ENCODE data around the gene NTHL1.

The NTHL1 gene

DNA sequence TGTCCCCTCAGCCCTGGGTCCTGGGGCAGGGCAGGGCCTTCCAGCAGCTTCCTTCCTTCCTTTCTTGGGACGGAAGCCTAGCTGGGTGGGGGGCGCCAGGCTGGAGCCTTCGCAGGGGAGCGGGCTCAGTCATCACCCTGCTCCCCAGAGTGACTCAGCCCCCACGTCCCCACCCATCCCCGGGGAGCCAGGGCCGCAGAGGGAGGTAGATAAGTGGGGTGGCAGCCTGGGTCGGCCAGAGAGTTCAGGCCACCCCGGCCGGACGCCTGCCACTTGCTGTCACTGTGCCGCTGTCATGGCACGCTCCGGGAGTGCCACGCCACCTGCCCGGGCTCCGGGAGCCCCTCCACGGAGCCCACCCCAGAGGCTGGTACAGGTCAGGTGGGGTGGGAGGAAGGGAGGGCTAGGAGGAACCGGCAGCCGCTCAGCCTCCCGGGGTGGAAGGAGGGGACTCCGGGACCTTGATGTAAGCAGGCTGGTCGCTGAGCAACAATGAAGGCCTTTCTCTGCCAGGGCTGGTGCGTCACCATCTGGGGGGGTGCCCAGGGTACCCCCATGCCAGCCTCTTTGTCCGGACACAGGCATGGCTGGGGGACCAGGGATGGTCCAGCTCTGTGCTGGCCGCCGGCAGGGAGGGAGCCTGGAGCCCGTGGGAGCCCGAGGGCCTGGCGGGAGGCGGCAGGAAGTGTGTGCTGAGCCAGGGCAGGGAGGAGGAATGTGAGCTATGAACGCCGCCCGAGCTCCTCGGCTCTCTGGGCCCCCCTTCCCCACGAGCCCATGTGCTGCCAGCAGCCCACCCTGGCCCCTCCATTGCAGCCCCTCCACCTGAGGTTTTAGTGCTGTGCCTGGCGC lies 14.4 kb downstream of the NTHL1 start:
- no peaks in the 10 kb centered on the region for H3K9me3 ChIP-seq (ENCODE audit: control insufficient read depth, low read length)
- WGBS, 2 experiments (ENCODE audit: insufficient coverage in 2 of 2), result 65 to 75% methylated on average over 16 to 17 of the region's 37 CpGs
- peaks cover 46% of the 10 kb centered on the region for H3K36me3 ChIP-seq (ENCODE audit: control insufficient read depth, insufficient read depth, low read length)
- peak overlapping the region; percentile 89 for H3K27ac ChIP-seq (ENCODE audit: low read depth, low read length, severe bottlenecking)
- H3K4me1 ChIP-seq (ENCODE audit: control insufficient read depth, insufficient read depth, low read length, poor library complexity, severe bottlenecking), result peaks cover 47% of the 10 kb centered on the region
- H3K4me3 ChIP-seq (ENCODE audit: extremely low read depth, insufficient read depth, low read length, poor library complexity, severe bottlenecking), result no peak overlapping the region

DNA sequence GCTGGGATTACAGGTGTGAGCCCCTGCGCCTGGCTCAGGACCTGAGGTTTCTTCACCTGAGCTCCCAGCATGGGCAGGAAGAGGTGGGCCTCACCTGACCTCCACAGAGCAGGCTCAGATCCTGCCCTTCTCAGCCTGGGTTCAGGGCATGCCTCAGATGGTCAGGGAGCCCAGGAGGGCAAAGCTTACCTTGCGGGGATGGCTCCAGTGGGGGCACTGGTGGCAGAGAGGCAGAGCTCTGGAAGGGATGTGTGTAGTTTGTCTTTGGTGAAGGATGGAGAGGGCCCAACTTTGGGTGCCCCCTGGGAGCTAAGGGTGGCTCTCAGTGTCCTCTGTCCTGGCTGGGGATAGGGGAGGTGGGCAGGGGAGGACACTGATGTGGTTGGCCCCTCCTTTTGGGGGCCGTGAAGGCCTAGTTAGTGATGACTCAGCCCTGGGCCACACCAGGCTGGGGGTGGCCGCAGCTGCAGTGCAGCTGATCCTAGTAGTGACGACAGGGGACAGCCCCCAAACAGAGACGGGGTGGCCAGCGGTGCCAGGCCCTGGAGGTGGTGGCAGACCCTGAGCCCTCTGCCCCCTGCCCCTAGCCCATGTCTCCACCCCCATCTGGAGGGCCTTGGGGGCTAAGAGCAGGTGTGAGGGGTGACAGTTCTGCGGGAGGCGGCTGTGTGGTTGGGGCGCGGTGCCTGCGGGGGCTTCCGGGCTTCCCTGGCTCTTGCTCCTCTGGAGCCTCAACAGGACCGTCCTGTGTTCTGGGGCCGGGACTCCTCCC lies 15.2 kb downstream of the NTHL1 start:
- WGBS, 2 experiments (ENCODE audit: insufficient coverage in 2 of 2), result 80 to 88% methylated on average over 8 to 10 of the region's 15 CpGs
- peaks cover 47% of the 10 kb centered on the region for H3K4me1 ChIP-seq (ENCODE audit: control insufficient read depth, insufficient read depth, low read length, poor library complexity, severe bottlenecking)
- H3K4me3 ChIP-seq (ENCODE audit: extremely low read depth, insufficient read depth, low read length, poor library complexity, severe bottlenecking), result no peak overlapping the region
- H3K9me3 ChIP-seq (ENCODE audit: control insufficient read depth, low read length), result no peaks in the 10 kb centered on the region
- peaks cover 40% of the 10 kb centered on the region for H3K36me3 ChIP-seq (ENCODE audit: control insufficient read depth, insufficient read depth, low read length)
- peak overlapping the region; percentile 89 for H3K27ac ChIP-seq (ENCODE audit: low read depth, low read length, severe bottlenecking)

DNA sequence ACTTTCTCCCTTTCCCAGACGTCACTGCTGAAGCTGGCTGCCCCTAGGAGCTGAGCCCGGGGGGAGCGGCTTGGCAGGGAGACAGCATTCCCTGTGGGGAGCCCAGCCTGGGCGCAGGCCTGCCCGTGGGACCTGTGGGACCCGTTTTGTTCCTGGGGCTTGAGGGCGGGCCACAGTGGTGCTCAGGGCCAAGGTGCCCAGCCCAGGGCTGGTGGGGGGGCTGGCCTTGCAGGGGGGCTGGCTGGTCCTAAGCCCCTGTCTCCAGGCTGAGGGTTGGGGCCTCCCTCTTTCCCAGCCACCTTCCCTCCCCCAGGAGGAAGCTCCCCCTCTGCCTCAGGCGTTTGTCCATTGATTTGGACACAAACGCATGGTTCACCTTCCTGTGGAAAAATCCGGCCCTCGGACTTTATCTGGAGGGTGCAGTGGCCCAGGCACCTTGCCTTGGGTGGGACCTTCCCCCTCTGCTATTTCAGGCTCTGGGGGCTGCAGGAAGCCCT lies 16.5 kb downstream of the NTHL1 start:
- H3K9me3 ChIP-seq (ENCODE audit: control insufficient read depth, low read length), result no peaks in the 10 kb centered on the region
- H3K4me1 ChIP-seq (ENCODE audit: control insufficient read depth, insufficient read depth, low read length, poor library complexity, severe bottlenecking), result peaks cover 46% of the 10 kb centered on the region
- WGBS, 2 experiments (ENCODE audit: insufficient coverage in 2 of 2), result 94 to 97% methylated on average over 4 to 11 of the region's 11 CpGs
- H3K4me3 ChIP-seq (ENCODE audit: extremely low read depth, insufficient read depth, low read length, poor library complexity, severe bottlenecking), result no peak overlapping the region
- H3K27ac ChIP-seq (ENCODE audit: low read depth, low read length, severe bottlenecking), result peak overlapping the region; percentile 10
- H3K36me3 ChIP-seq (ENCODE audit: control insufficient read depth, insufficient read depth, low read length), result peaks cover 27% of the 10 kb centered on the region

DNA sequence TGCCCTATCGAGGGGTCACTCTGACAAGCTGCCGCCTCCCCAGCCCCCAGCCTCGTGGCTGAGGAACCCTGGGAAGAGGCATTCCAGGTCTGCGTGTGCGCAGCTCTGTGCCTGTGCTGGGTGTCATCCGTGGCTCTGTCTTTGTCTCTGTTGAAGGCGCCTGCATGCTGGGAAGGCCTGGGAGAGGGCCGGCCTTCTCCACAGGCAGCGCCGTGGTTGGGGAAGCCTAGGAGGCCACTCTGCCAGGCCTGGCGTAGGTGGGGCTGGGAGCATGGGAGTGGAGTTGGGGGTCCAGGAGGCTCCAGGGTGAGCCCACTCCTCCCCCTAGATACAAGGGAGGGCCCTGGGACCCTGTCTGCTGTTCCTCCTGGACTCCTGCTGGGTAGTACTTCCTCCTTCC lies 17.6 kb downstream of the NTHL1 start:
- WGBS, 2 experiments (ENCODE audit: insufficient coverage in 2 of 2), result 93 to 95% methylated on average over 7 to 8 of the region's 11 CpGs
- peaks cover 27% of the 10 kb centered on the region for H3K36me3 ChIP-seq (ENCODE audit: control insufficient read depth, insufficient read depth, low read length)
- no peak overlapping the region for H3K27ac ChIP-seq (ENCODE audit: low read depth, low read length, severe bottlenecking)
- peaks cover 39% of the 10 kb centered on the region for H3K4me1 ChIP-seq (ENCODE audit: control insufficient read depth, insufficient read depth, low read length, poor library complexity, severe bottlenecking)
- no peak overlapping the region for H3K4me3 ChIP-seq (ENCODE audit: extremely low read depth, insufficient read depth, low read length, poor library complexity, severe bottlenecking)
- no peaks in the 10 kb centered on the region for H3K9me3 ChIP-seq (ENCODE audit: control insufficient read depth, low read length)

DNA sequence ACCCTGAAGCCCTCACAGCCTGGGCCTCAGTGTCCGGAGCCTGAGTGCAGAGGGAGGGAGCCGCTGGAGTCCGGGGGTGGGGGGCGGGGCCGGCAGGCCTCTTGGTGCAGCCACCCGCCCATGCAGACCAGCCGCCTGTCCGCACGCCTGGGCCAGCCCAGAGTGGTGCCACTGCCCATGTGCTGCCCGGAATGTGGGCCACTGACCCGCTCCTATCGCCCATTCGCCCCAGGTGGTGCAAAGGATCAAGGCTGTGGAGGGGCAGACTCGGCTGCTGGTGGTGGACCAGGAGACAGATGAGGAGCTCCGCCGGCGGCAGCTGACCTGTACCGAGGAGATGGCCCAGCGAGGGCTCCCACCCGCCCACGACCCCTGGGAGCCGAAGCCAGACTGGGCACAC lies 18.3 kb downstream of the NTHL1 start:
- whole genome bisulfite sequencing, 2 experiments (ENCODE audit: insufficient coverage in 2 of 2), result 90 to 94% methylated on average over 20 to 22 of the region's 22 CpGs
- H3K4me1 ChIP-seq (ENCODE audit: control insufficient read depth, insufficient read depth, low read length, poor library complexity, severe bottlenecking), result peaks cover 36% of the 10 kb centered on the region
- H3K4me3 ChIP-seq (ENCODE audit: extremely low read depth, insufficient read depth, low read length, poor library complexity, severe bottlenecking), result no peak overlapping the region
- H3K27ac ChIP-seq (ENCODE audit: low read depth, low read length, severe bottlenecking), result no peak overlapping the region
- H3K9me3 ChIP-seq (ENCODE audit: control insufficient read depth, low read length), result no peaks in the 10 kb centered on the region
- H3K36me3 ChIP-seq (ENCODE audit: control insufficient read depth, insufficient read depth, low read length), result peaks cover 27% of the 10 kb centered on the region

DNA sequence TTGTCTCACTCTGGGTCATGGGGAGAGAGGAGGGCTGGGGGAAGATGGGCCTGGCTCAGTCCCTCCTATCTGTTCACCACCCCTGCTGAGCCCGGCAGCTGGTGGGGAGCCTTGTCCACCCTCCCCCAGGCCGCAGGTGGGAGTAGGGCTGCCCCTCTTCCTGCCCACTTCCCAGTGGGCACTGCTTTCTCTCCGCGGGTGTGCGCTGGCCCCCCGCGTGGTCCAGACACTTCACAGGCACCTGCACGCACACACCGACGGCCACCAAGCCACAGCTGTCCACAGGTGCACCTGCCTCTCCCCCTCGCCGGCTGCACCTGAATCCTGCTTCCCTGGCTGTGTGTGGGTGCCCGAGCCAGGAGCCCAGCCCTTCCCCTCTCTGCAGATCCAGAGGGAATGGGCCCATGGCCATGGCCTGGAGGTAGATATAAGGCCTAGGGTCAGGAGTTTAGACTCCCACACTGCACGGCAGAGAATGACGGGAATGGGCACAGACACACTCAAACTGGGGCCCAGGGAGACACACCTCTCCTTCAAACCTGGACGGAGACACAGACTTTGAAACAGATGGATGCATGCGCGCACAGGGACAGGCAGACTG lies 18.9 kb downstream of the NTHL1 start:
- Histone ChIP-seq H3K4me3 (ENCODE audit: extremely low read depth, insufficient read depth, low read length, poor library complexity, severe bottlenecking) (no peak overlapping the region), H3K4me1 (ENCODE audit: control insufficient read depth, insufficient read depth, low read length, poor library complexity, severe bottlenecking) (peaks cover 38% of the 10 kb centered on the region), H3K36me3 (ENCODE audit: control insufficient read depth, insufficient read depth, low read length) (peaks cover 27% of the 10 kb centered on the region), H3K9me3 (ENCODE audit: control insufficient read depth, low read length) (no peaks in the 10 kb centered on the region), H3K27ac (ENCODE audit: low read depth, low read length, severe bottlenecking) (no peak overlapping the region)
- WGBS, 2 experiments (ENCODE audit: insufficient coverage in 2 of 2), result 95 to 97% methylated on average over 17 of the region's 18 CpGs

DNA sequence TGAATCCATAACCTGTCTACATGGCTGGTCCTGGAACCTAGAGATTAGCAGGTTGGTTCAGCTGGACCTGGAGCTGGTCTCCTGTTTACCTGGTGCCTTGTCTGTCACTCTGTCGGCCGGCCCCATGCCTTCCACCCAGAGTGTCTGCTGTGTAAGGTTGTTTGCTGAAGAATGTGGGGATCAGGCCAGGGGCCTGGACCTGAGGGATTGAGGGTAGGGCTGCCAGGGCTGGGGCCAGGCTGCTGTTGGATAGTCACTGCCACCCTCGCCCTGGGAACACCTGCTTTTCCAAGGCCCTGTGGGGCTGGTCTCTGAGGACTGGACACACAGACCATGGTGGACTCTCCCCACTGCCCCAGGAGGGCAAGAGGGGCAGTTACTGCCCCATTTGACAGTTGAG lies 19.5 kb downstream of the NTHL1 start:
- H3K4me1 ChIP-seq (ENCODE audit: control insufficient read depth, insufficient read depth, low read length, poor library complexity, severe bottlenecking), result peaks cover 37% of the 10 kb centered on the region
- no peaks in the 10 kb centered on the region for H3K9me3 ChIP-seq (ENCODE audit: control insufficient read depth, low read length)
- H3K27ac ChIP-seq (ENCODE audit: low read depth, low read length, severe bottlenecking), result no peak overlapping the region
- 92 to 100% methylated on average over 1 to 3 of the region's 3 CpGs for WGBS, 2 experiments (ENCODE audit: insufficient coverage in 2 of 2)
- peak overlapping the region; percentile 62 for H3K4me3 ChIP-seq (ENCODE audit: extremely low read depth, insufficient read depth, low read length, poor library complexity, severe bottlenecking)
- peaks cover 27% of the 10 kb centered on the region for H3K36me3 ChIP-seq (ENCODE audit: control insufficient read depth, insufficient read depth, low read length)

DNA sequence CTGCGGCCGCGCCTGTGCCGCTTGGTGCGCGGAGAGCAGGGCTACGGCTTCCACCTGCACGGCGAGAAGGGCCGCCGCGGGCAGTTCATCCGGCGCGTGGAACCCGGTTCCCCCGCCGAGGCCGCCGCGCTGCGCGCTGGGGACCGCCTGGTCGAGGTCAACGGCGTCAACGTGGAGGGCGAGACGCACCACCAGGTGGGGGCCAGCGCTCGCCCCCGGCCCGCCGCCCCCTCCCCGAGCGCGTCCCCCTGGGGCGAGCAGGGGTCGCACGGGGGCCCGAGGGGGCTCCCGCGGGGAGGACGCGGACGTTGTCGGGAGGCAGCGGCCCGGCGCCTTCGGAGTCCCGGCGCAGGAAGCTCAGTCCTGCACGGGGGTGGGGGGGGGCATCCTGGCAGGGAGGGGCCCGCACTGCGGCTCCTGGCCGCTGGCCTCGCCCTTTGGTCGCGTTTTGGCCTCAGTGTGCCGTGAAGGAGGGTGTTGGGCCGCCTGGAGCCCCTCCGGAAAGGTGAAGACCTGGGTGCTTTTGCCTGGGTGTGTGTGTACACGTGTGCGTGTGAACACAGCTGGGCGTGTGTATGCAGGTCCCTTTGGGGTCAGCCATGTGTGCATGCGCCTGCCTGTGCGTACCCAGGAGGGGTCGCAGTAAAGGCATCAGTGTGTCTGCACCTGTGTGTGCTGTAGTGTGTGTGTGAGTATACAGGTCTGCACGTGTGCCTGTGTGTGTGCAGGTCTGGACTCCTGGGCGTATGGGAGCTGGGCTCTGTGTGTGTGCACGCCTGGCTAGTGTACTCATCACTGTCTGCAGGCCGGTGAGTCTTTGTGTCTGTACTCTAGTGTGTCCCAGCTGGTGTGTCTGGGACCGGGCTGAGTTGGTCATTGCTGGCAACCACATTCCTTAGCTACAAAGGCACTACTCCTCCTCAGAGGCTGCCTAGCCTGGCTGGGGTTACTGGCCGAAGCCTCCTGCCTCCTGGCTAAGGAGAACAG lies 20.3 kb downstream of the NTHL1 start:
- Histone ChIP-seq H3K4me3 (ENCODE audit: extremely low read depth, insufficient read depth, low read length, poor library complexity, severe bottlenecking) (peak overlapping the region; percentile 62), H3K27ac (ENCODE audit: low read depth, low read length, severe bottlenecking) (no peak overlapping the region), H3K9me3 (ENCODE audit: control insufficient read depth, low read length) (no peaks in the 10 kb centered on the region), H3K36me3 (ENCODE audit: control insufficient read depth, insufficient read depth, low read length) (peaks cover 27% of the 10 kb centered on the region), H3K4me1 (ENCODE audit: control insufficient read depth, insufficient read depth, low read length, poor library complexity, severe bottlenecking) (peaks cover 33% of the 10 kb centered on the region)
- 16 to 18% methylated on average over 31 to 54 of the region's 76 CpGs for WGBS, 2 experiments (ENCODE audit: insufficient coverage in 2 of 2)

DNA sequence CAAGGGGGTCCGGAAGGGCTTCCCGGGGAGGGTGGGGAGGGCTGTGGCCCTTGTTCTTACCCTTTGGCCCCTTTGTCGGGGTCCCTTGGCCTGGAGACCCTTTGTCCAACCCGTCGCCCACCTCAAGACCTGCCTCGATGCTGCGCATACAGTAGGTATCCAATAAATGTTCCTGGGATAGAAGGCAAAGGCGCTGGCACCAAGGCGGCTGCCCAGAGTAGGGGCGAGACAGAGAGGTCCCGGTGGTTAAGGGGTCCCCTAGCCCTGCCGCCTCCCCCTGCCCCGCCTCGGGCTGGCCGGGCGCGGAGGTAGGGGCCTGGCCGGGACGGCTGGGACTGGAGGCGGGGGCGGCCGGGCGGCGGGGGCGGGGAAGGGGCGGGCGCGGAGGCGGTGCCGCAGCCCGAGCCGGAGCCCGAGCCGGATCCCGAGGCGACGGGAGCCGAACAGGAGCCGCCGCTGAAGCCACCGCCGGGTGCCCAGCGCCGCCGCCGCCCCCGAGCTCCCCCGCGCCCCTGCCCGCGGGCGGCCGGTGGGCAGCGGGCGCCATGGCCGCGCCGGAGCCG lies 21.1 kb downstream of the NTHL1 start, which contains the start of gene NHERF2:
TSS of gene NHERF2 (plus strand) at position 442 of the 563 bp plus-strand sequence. CDS start at position 546, 104 bp downstream.
- Histone ChIP-seq H3K4me3 (ENCODE audit: extremely low read depth, insufficient read depth, low read length, poor library complexity, severe bottlenecking) (peak within 1 kb of the TSS; percentile 62), H3K27ac (ENCODE audit: low read depth, low read length, severe bottlenecking) (no peak within 1 kb of the TSS), H3K9me3 (ENCODE audit: control insufficient read depth, low read length) (no peaks in the 10 kb centered on the region), H3K4me1 (ENCODE audit: control insufficient read depth, insufficient read depth, low read length, poor library complexity, severe bottlenecking) (peaks cover 31% of the 10 kb centered on the region), H3K36me3 (ENCODE audit: control insufficient read depth, insufficient read depth, low read length) (peaks cover 27% of the 10 kb centered on the region)
- WGBS, 2 experiments (ENCODE audit: insufficient coverage in 2 of 2), result 12 to 18% methylated on average over 39 to 56 of the region's 59 CpGs
